ENCODE measurements around the gene ADGRV1.

GRCh38 chr5:91190314-91190690 is 631.7 kb downstream of the ADGRV1 start:
- no peak for TF ChIP-seq POLR2A (IDR thresholded peaks at IDR 0.05; ENCODE audit: extremely low read depth, insufficient read length)
- TF ChIP-seq CTCF (IDR thresholded peaks at IDR 0.05; ENCODE audit: low read depth, low read length): no peak
- no peak for TF ChIP-seq MAX (IDR thresholded peaks at IDR 0.05; ENCODE audit: low read depth, low read length)
- TF ChIP-seq MYC (IDR thresholded peaks at IDR 0.05; ENCODE audit: low read depth, low read length): no peak

All from NB4 (cell line).